ENCODE results near the gene KIF20B. TPM values are rescaled to one million over a fixed set of nuclear protein-coding genes. Genes with fewer than 3 reads are reported as not detected.

Gene KIF20B
- total RNA-seq, 1 donor from 2014 or later = 71.5 TPM

DNA sequence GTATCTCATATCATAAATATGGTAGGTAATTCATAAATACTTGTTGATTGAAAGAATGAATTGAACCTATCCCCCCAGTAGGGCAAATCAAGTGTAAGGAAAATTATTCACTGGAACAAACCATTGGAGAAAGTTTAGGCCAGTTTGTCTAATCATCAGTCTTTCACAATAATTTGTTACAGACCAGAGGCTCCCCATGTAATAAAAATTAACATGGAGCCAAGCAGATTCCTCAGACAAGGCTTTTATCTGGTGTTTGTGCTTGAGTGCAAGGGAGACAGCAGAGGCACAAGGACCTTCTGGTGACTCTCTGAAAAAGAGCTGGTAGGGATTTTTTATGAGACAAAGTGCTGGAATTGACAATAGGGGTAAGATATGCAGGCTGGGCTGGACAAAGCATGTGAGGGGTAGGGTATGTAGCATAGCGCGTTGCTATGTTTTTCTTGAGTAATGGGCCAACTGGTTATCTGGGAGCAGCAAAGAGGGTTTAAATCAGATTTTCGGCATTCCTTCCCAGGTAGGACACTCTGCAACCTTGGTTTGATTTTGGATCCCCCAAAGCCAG lies 48.5 kb upstream of the KIF20B start:
- Mint-ChIP-seq H3K27me3 (ENCODE audit: insufficient read depth, low read depth) (peaks cover 2% of the 10 kb centered on the region), H3K27ac (no peak overlapping the region), H3K36me3 (peaks cover 5% of the 10 kb centered on the region), H3K9me3 (no peaks in the 10 kb centered on the region), H3K4me1 (no peaks in the 10 kb centered on the region), H3K4me3 (no peak overlapping the region)
- Histone ChIP-seq H4K20me1 (ENCODE audit: low read depth) (no peaks in the 10 kb centered on the region), H3K4me1 (no peaks in the 10 kb centered on the region), H3K36me3 (no peaks in the 10 kb centered on the region), H3K4me3 (no peak overlapping the region), H3K27me3 (no peaks in the 10 kb centered on the region), H3K27ac (no peak overlapping the region), H2AFZ (replicated peaks) (no peak overlapping the region), H3K4me2 (no peak overlapping the region), H3K9ac (no peak overlapping the region), H3K79me2 (ENCODE audit: low read depth) (no peaks in the 10 kb centered on the region), H3F3A (ENCODE audit: low read depth) (no peaks in the 10 kb centered on the region), H3K9me3 (ENCODE audit: low read depth) (no peaks in the 10 kb centered on the region)
- TF ChIP-seq, protein P1, sequence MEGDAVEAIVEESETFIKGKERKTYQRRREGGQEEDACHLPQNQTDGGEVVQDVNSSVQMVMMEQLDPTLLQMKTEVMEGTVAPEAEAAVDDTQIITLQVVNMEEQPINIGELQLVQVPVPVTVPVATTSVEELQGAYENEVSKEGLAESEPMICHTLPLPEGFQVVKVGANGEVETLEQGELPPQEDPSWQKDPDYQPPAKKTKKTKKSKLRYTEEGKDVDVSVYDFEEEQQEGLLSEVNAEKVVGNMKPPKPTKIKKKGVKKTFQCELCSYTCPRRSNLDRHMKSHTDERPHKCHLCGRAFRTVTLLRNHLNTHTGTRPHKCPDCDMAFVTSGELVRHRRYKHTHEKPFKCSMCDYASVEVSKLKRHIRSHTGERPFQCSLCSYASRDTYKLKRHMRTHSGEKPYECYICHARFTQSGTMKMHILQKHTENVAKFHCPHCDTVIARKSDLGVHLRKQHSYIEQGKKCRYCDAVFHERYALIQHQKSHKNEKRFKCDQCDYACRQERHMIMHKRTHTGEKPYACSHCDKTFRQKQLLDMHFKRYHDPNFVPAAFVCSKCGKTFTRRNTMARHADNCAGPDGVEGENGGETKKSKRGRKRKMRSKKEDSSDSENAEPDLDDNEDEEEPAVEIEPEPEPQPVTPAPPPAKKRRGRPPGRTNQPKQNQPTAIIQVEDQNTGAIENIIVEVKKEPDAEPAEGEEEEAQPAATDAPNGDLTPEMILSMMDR (IDR thresholded peaks at IDR 0.05) = no peak
- TF ChIP-seq EZH2phosphoT487 (IDR thresholded peaks at IDR 0.05) = no peak
- no peak for TF ChIP-seq EZH2 (IDR thresholded peaks at IDR 0.05)
- no peak for DNase-seq (ENCODE audit: low spot score)

DNA sequence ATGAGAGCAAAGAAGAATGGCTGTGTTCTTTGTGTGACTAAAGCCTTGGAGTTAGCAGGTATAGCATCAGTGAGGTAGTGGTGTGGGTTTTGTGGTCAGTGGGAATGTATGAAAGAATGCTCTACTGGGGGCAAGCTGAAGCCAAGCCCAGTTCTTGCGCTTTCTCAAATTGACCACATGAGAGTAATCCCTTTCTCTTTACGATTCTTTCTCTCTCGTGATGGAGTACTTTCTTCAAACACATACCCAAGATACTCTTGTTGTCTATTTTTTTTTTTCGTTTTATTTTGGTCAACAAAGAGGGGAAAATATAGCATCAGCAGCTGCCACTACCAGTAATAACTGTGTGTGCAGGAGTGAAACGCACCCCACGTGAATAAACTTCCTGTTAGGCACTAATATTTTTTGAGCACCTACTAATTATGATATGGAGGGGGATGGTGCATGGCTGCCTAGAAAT lies 48.0 kb upstream of the KIF20B start:
- no peak overlapping the region for H3K9ac ChIP-seq
- H3K4me2 ChIP-seq = no peak overlapping the region
- H3F3A ChIP-seq (ENCODE audit: low read depth) = no peaks in the 10 kb centered on the region
- H2AFZ ChIP-seq (replicated peaks) = no peak overlapping the region
- Mint-ChIP-seq H3K4me1 (no peaks in the 10 kb centered on the region), H3K36me3 (peaks cover 5% of the 10 kb centered on the region), H3K9me3 (no peaks in the 10 kb centered on the region), H3K27me3 (ENCODE audit: insufficient read depth, low read depth) (no peaks in the 10 kb centered on the region), H3K4me3 (no peak overlapping the region), H3K27ac (no peak overlapping the region)
- no peaks in the 10 kb centered on the region for H3K36me3 ChIP-seq
- no peaks in the 10 kb centered on the region for H3K9me3 ChIP-seq (ENCODE audit: low read depth)
- H3K4me1 ChIP-seq = no peaks in the 10 kb centered on the region
- DNase-seq (ENCODE audit: low spot score) = no peak
- no peaks in the 10 kb centered on the region for H4K20me1 ChIP-seq (ENCODE audit: low read depth)
- no peak overlapping the region for H3K27ac ChIP-seq
- TF ChIP-seq EZH2phosphoT487 (IDR thresholded peaks at IDR 0.05) (no peak), EZH2 (IDR thresholded peaks at IDR 0.05) (no peak)
- TF ChIP-seq, protein P1 (IDR thresholded peaks at IDR 0.05) = no peak
- H3K79me2 ChIP-seq (ENCODE audit: low read depth) = no peaks in the 10 kb centered on the region
- H3K27me3 ChIP-seq = no peaks in the 10 kb centered on the region
- no peak overlapping the region for H3K4me3 ChIP-seq

DNA sequence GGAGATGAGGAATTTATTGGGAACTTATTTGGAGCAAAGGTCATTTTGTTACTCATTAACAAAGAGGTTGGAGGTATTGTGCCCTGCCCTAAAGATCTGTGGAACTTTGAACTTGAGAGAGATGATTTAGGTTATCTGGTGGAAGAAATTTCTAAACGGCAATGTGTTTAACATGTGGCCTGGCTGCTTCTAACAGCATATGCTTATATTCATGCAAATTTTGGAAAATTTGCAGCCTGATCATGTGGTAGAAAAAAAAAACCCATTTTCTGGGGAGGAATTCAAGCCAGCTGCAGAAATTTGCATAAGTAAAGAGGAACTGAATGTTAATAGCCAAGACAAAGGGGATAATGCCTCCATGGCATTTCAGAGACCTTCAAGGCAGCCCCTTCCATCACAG lies 45.7 kb upstream of the KIF20B start:
- H3K4me1 Mint-ChIP-seq = no peaks in the 10 kb centered on the region
- H3K27me3 Mint-ChIP-seq (ENCODE audit: insufficient read depth, low read depth) = no peaks in the 10 kb centered on the region

More for the DNA sequence above, 45.7 kb upstream of the KIF20B start:
- Histone ChIP-seq H3K27ac (no peak overlapping the region), H3K27me3 (no peaks in the 10 kb centered on the region), H3K4me3 (no peak overlapping the region), H3K4me1 (no peaks in the 10 kb centered on the region), H3K9ac (no peak overlapping the region), H3K9me3 (ENCODE audit: low read depth) (no peaks in the 10 kb centered on the region), H4K20me1 (ENCODE audit: low read depth) (no peaks in the 10 kb centered on the region), H3F3A (ENCODE audit: low read depth) (no peaks in the 10 kb centered on the region), H3K36me3 (no peaks in the 10 kb centered on the region), H3K4me2 (no peak overlapping the region), H2AFZ (replicated peaks) (no peak overlapping the region), H3K79me2 (ENCODE audit: low read depth) (no peaks in the 10 kb centered on the region)
- Mint-ChIP-seq H3K4me3 (no peak overlapping the region), H3K9me3 (no peaks in the 10 kb centered on the region), H3K36me3 (peaks cover 1% of the 10 kb centered on the region), H3K27ac (peak overlapping the region; percentile 42)
- no peak for DNase-seq (ENCODE audit: low spot score)
- TF ChIP-seq, protein P1 (IDR thresholded peaks at IDR 0.05) = no peak
- TF ChIP-seq EZH2phosphoT487 (IDR thresholded peaks at IDR 0.05) = no peak
- TF ChIP-seq EZH2 (IDR thresholded peaks at IDR 0.05) = no peak

Measured in neural progenitor cell (in vitro differentiated cells).